ENCODE measurements around the gene USP36.

- TF ChIP-seq, protein P1, sequence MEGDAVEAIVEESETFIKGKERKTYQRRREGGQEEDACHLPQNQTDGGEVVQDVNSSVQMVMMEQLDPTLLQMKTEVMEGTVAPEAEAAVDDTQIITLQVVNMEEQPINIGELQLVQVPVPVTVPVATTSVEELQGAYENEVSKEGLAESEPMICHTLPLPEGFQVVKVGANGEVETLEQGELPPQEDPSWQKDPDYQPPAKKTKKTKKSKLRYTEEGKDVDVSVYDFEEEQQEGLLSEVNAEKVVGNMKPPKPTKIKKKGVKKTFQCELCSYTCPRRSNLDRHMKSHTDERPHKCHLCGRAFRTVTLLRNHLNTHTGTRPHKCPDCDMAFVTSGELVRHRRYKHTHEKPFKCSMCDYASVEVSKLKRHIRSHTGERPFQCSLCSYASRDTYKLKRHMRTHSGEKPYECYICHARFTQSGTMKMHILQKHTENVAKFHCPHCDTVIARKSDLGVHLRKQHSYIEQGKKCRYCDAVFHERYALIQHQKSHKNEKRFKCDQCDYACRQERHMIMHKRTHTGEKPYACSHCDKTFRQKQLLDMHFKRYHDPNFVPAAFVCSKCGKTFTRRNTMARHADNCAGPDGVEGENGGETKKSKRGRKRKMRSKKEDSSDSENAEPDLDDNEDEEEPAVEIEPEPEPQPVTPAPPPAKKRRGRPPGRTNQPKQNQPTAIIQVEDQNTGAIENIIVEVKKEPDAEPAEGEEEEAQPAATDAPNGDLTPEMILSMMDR (IDR thresholded peaks at IDR 0.05) = no peak
- TF ChIP-seq POLR2A (IDR thresholded peaks at IDR 0.05) = no peak
Observed at GRCh38 chr17:78885956-78886355, 45.3 kb upstream of the USP36 start.
